CD4-positive, alpha-beta T cell treated with Interleukin-17A for 1 hour (primary cell): ENCODE measurements around the gene SLC17A4.

Experiments
- DNase-seq: peaks from one replicate; pipeline ENCODE4 v3.0.0-alpha.2; 2020

Gene SLC17A4

DNA sequence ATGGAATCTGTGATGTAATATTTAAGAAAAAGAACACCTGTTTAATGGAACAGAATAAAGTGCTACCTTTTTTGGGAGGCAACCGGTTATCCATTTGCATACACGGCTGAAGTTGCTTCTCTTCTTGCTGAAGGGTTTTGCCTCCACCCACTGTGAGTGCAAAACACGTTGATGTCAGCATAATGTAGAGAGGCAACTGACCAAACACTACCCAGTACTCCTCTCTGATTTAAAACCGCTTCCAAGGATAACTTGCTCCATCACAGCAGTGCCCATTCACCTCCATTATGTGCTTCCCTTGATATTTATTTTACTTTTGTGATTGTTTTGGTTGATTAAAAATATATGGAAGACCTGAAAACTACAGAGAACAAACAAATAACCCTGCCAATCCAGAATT lies 75.9 kb downstream of the SLC17A4 start:
- no peak for DNase-seq
